Measurements from ENCODE around the gene MAGEA6. TPM values are rescaled to one million over a fixed set of nuclear protein-coding genes. Genes with fewer than 3 reads are reported as not detected.
"Not testable (repeated sequence)": the region's sequence is repeated elsewhere in the genome, so short reads cannot be mapped to it uniquely, and the experiment has no call there.

The MAGEA6 gene
- total and polyA plus RNA-seq, 9 donors = 0.06 to 0.10 TPM; not detected in 7

- WGBS (ENCODE audit: insufficient coverage) = 94% methylated on average over 15 of the region's 22 CpGs
- H3K27me3 ChIP-seq (ENCODE audit: control insufficient read depth, insufficient read depth, low read length); DNase-seq; H3K9me3 ChIP-seq (replicated peaks; ENCODE audit: control insufficient read depth, low read depth, low read length); H3K36me3 ChIP-seq (ENCODE audit: control insufficient read depth, insufficient read depth, low read length); H3K4me1 ChIP-seq (ENCODE audit: control insufficient read depth, insufficient read depth, low read length); H3K27ac ChIP-seq (ENCODE audit: low read length); H3K4me3 ChIP-seq (ENCODE audit: low read length): not testable (repeated sequence)
Observed at GRCh38 chrX:152734143-152734858, 35.2 kb downstream of the MAGEA6 start.

GRCh38 chrX:152733261-152733975, 36.1 kb downstream of the MAGEA6 start, which contains the start of the genes CSAG1 and MAGEA12:
TSS of gene CSAG1 (minus strand) at chrX:152733721. CDS start at chrX:152732460, 1,261 bp downstream.
TSS of gene MAGEA12 (plus strand) at chrX:152733757. CDS start at chrX:152736162, 2,405 bp downstream.
- no peaks in the 10 kb centered on the region for H3K36me3 ChIP-seq (ENCODE audit: control insufficient read depth, insufficient read depth, low read length)
- no peaks in the 10 kb centered on the region for H3K27me3 ChIP-seq (ENCODE audit: control insufficient read depth, insufficient read depth, low read length)
- WGBS (ENCODE audit: insufficient coverage) = 87% methylated on average over 6 of the region's 21 CpGs
- H3K9me3 ChIP-seq (replicated peaks; ENCODE audit: control insufficient read depth, low read depth, low read length) = no peaks in the 10 kb centered on the region
- no peaks in the 10 kb centered on the region for H3K4me1 ChIP-seq (ENCODE audit: control insufficient read depth, insufficient read depth, low read length)
- no peak within 1 kb of the TSS for H3K27ac ChIP-seq (ENCODE audit: low read length)
- H3K4me3 ChIP-seq (ENCODE audit: low read length) = no peak within 1 kb of the TSS
- DNase-seq = no peak

GRCh38 chrX:152725409-152725808, 44.1 kb downstream of the MAGEA6 start:
- Histone ChIP-seq H3K4me3 (ENCODE audit: low read length) (no peak overlapping the region), H3K4me1 (ENCODE audit: control insufficient read depth, insufficient read depth, low read length) (no peaks in the 10 kb centered on the region), H3K27me3 (ENCODE audit: control insufficient read depth, insufficient read depth, low read length) (peaks cover 2% of the 10 kb centered on the region), H3K9me3 (replicated peaks; ENCODE audit: control insufficient read depth, low read depth, low read length) (no peaks in the 10 kb centered on the region), H3K36me3 (ENCODE audit: control insufficient read depth, insufficient read depth, low read length) (no peaks in the 10 kb centered on the region), H3K27ac (ENCODE audit: low read length) (no peak overlapping the region)
- 65% methylated on average over 4 of the region's 7 CpGs for WGBS (ENCODE audit: insufficient coverage)
- no peak for DNase-seq

Other genes with a start within 250 kb of the MAGEA6 start
- gene GABRQ, start 131.8 kb downstream of the MAGEA6 start, total RNA-seq = 1.2 TPM
- gene GABRQ, start 131.8 kb downstream of the MAGEA6 start, polyA plus RNA-seq (ENCODE audit: insufficient read depth in 1 of 8, insufficient read length in 8 of 8, low replicate concordance in 1 of 8) = 1 to 10 TPM; 1.1 to 2.5 (median 1.9) TPM
- gene MAGEA3, start 70.9 kb downstream of the MAGEA6 start, total RNA-seq = not detected
- gene MAGEA3, start 70.9 kb downstream of the MAGEA6 start, polyA plus RNA-seq (ENCODE audit: insufficient read depth in 1 of 8, insufficient read length in 8 of 8, low replicate concordance in 1 of 8) = not detected
- not detected for gene CSAG2, start 60.4 kb downstream of the MAGEA6 start, total RNA-seq
- not detected for gene CSAG2, start 60.4 kb downstream of the MAGEA6 start, polyA plus RNA-seq (ENCODE audit: insufficient read depth in 1 of 8, insufficient read length in 8 of 8, low replicate concordance in 1 of 8)
- not detected for gene MAGEA2B, start 55.1 kb downstream of the MAGEA6 start, total RNA-seq
- not detected for gene MAGEA2B, start 55.1 kb downstream of the MAGEA6 start, polyA plus RNA-seq (ENCODE audit: insufficient read depth in 1 of 8, insufficient read length in 8 of 8, low replicate concordance in 1 of 8)
- gene CSAG1, start 36.0 kb downstream of the MAGEA6 start, total RNA-seq = not detected
- not detected for gene CSAG1, start 36.0 kb downstream of the MAGEA6 start, polyA plus RNA-seq (ENCODE audit: insufficient read depth in 1 of 8, insufficient read length in 8 of 8, low replicate concordance in 1 of 8)
- gene MAGEA12, start 35.9 kb downstream of the MAGEA6 start, total RNA-seq = not detected
- not detected for gene MAGEA12, start 35.9 kb downstream of the MAGEA6 start, polyA plus RNA-seq (ENCODE audit: insufficient read depth in 1 of 8, insufficient read length in 8 of 8, low replicate concordance in 1 of 8)
- not detected for gene MAGEA2, start 15.8 kb downstream of the MAGEA6 start, total RNA-seq
- not detected for gene MAGEA2, start 15.8 kb downstream of the MAGEA6 start, polyA plus RNA-seq (ENCODE audit: insufficient read depth in 1 of 8, insufficient read length in 8 of 8, low replicate concordance in 1 of 8)
- not detected for gene CSAG3, start 10.5 kb downstream of the MAGEA6 start, total RNA-seq
- not detected for gene CSAG3, start 10.5 kb downstream of the MAGEA6 start, polyA plus RNA-seq (ENCODE audit: insufficient read depth in 1 of 8, insufficient read length in 8 of 8, low replicate concordance in 1 of 8)
- gene CETN2, start 61.1 kb upstream of the MAGEA6 start, total RNA-seq = 35.5 TPM
- 10 to 100 TPM; 31.3 to 40.2 (median 33.0) TPM for gene CETN2, start 61.1 kb upstream of the MAGEA6 start, polyA plus RNA-seq (ENCODE audit: insufficient read depth in 1 of 8, insufficient read length in 8 of 8, low replicate concordance in 1 of 8)
- gene NSDHL, start 61.4 kb upstream of the MAGEA6 start, total RNA-seq = 6.8 TPM
- 10 to 100 TPM; 11.7 to 18.1 (median 13.6) TPM for gene NSDHL, start 61.4 kb upstream of the MAGEA6 start, polyA plus RNA-seq (ENCODE audit: insufficient read depth in 1 of 8, insufficient read length in 8 of 8, low replicate concordance in 1 of 8)
- 18.3 TPM for gene ZNF185, start 128.4 kb upstream of the MAGEA6 start, total RNA-seq
- gene ZNF185, start 128.4 kb upstream of the MAGEA6 start, polyA plus RNA-seq (ENCODE audit: insufficient read depth in 1 of 8, insufficient read length in 8 of 8, low replicate concordance in 1 of 8) = 10 to 100 TPM in 7 of 8 donors, 1 to 10 TPM in 1; 8.1 to 98.7 (median 17.4) TPM
- not detected for gene PNMA5, start 224.4 kb upstream of the MAGEA6 start, total RNA-seq
- gene PNMA5, start 224.4 kb upstream of the MAGEA6 start, polyA plus RNA-seq (ENCODE audit: insufficient read depth in 1 of 8, insufficient read length in 8 of 8, low replicate concordance in 1 of 8) = not detected

All from muscle of leg (tissue), 11 donors.